Measurements from ENCODE around the gene ERCC6.

ERCC6 gene

GRCh38 chr10:49519717-49520116, 19.2 kb downstream of the ERCC6 start:
- no peak for TF ChIP-seq CTCF (IDR thresholded peaks at IDR 0.05)

- peak; percentile 76 for TF ChIP-seq CTCF (IDR thresholded peaks at IDR 0.05)
Observed at GRCh38 chr10:49518982-49519578, 19.8 kb downstream of the ERCC6 start.

- TF ChIP-seq CTCF (IDR thresholded peaks at IDR 0.05): no peak
Observed at GRCh38 chr10:49518566-49518965, 20.4 kb downstream of the ERCC6 start.

GRCh38 chr10:49516216-49516970, 22.5 kb downstream of the ERCC6 start:
- TF ChIP-seq CTCF (IDR thresholded peaks at IDR 0.05): no peak

- peak; percentile 66 for TF ChIP-seq CTCF (IDR thresholded peaks at IDR 0.05)
Observed at GRCh38 chr10:49512121-49512809, 26.7 kb downstream of the ERCC6 start.

- TF ChIP-seq CTCF (IDR thresholded peaks at IDR 0.05): no peak
Observed at GRCh38 chr10:49509771-49510303, 29.1 kb downstream of the ERCC6 start.

- no peak for TF ChIP-seq CTCF (IDR thresholded peaks at IDR 0.05)
Observed at GRCh38 chr10:49508654-49509053, 30.3 kb downstream of the ERCC6 start.

Data from LNCAP (cell line).